Upper lobe of left lung (tissue), 4 donors: ENCODE results near the gene AUP1.

Experiments used
- EP300 ChIP-seq, 4 donors: sonication (generic); formaldehyde crosslinking; IDR thresholded peaks; one replicate each; pipeline ENCODE4 v1.5.1; 2017; ENCODE audit warnings: antibody characterized with exemption in 4 of 4, control low read depth in 2 of 4
- POLR2A ChIP-seq, 4 donors: fragments of 450-650 bp; IDR thresholded peaks; one replicate each; pipeline ENCODE4 v1.5.1; 2016 to 2017; ENCODE audit warnings: antibody characterized with exemption in 4 of 4, mild to moderate bottlenecking in 2 of 4
- POLR2AphosphoS5 ChIP-seq, 2 donors: sonication (generic); formaldehyde crosslinking; IDR thresholded peaks; one replicate each; pipeline ENCODE4 v1.5.1; 2017; ENCODE audit warnings: antibody characterized with exemption in 2 of 2
- TF ChIP-seq, protein P1 (sequence below), 6 experiments: fragments of 450-650 bp in 4 of 6; fragments of 200-600 bp in 2 of 6; sonication (generic) in 2 of 6; IDR thresholded peaks; one replicate each; pipeline ENCODE4 v1.5.1; 2016 to 2019; ENCODE audit warnings: antibody characterized with exemption in 6 of 6

DNA sequence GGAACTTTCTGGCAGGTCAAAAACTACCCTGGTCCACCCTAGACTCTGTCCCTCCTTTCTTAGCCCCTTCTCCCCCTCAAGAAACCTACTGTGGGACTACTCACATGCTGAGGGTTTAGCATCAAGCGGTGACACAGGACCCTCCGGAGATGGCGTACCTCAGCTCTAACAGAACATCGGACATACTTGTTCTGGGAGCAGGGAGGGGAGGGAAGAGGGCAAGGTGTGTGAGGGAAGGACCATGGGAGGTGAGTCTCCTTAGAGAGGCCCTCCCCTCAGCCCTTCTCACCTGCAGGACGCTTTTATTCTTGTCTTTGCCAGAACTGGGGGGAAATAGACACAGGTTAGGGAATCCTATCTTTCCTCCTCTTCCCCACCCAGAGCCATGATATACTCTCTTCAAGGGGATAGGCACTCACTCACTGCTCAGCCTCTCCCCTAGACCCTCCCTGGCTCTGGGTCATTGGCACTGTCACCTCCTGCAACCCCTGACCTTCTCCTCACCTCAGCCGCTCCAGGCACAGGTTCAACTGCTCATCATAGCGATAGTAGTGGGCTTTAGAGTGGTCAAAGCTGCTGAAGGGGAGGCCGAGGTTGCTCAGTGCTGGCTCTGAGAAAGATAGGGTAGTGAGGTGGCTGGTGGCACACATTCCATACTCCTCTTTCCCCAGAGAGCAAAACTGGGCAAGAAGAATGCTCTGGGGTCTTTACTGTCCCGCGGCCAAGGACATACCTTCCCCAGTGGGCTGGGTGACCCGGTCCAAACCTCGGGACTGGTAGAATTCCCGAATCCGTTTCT, 23.9 kb downstream of the AUP1 start:
- TF ChIP-seq, protein P1, sequence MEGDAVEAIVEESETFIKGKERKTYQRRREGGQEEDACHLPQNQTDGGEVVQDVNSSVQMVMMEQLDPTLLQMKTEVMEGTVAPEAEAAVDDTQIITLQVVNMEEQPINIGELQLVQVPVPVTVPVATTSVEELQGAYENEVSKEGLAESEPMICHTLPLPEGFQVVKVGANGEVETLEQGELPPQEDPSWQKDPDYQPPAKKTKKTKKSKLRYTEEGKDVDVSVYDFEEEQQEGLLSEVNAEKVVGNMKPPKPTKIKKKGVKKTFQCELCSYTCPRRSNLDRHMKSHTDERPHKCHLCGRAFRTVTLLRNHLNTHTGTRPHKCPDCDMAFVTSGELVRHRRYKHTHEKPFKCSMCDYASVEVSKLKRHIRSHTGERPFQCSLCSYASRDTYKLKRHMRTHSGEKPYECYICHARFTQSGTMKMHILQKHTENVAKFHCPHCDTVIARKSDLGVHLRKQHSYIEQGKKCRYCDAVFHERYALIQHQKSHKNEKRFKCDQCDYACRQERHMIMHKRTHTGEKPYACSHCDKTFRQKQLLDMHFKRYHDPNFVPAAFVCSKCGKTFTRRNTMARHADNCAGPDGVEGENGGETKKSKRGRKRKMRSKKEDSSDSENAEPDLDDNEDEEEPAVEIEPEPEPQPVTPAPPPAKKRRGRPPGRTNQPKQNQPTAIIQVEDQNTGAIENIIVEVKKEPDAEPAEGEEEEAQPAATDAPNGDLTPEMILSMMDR (IDR thresholded peaks at IDR 0.05) = no peak
- TF ChIP-seq POLR2A (IDR thresholded peaks at IDR 0.05) (no peak), EP300 (IDR thresholded peaks at IDR 0.05) (no peak), POLR2AphosphoS5 (IDR thresholded peaks at IDR 0.05) (no peak)
